ENCODE results near the gene MEPE. TPM values are rescaled to one million over a fixed set of nuclear protein-coding genes. Genes with fewer than 3 reads are reported as not detected.

MEPE gene
- total and polyA plus RNA-seq, 2 of the 8 experiments (the other 6 are each of a cell fraction or from before 2014, with no cell fraction given), result not detected

DNA sequence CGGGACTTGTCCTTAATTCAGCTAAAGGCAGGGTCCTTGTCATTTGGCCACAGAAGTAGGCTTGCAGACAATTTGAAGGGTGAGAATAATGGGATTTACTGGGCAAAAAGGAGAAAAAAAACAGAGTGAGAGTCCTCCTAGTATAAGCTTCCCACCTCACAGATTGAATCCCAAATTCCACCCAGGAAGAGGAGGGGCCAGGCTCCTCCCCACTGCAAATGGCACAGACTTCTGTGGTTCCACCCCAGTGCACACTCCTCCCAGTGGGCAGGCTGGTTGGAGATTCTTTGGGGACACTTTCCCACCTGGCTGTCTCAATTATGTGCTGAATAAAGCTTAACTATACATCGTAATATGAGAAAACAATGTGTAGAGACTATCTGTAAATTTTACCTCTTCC is 31.6 kb downstream of the MEPE start:
- no peak overlapping the region for H2BK120ac ChIP-seq (replicated peaks; ENCODE audit: low read depth, low read length)
- no peak overlapping the region for H3K18ac ChIP-seq (ENCODE audit: extremely low read depth, low read length)
- H2AK5ac ChIP-seq (ENCODE audit: low read depth, low read length), result 0 out of 2 replicates have a peak overlapping the region, but pooled peaks have one; percentile 41
- H2BK20ac ChIP-seq (ENCODE audit: low read length), result peak overlapping the region; percentile 36; the same call in 1 of the 2 replicates
- peak overlapping the region; percentile 47 to 54 for H3K4me2 ChIP-seq (ENCODE audit: insufficient read depth in 1 of 2, low read depth in 2 of 2, low read length in 2 of 2)
- H3K36me3 ChIP-seq (ENCODE audit: control insufficient read depth in 2 of 4, insufficient read depth in 4 of 4, low read length in 3 of 4), result no peaks in the 10 kb centered on the region; a peak in 1 of 8 replicates
- no peak overlapping the region for H3K4ac ChIP-seq (replicated peaks; ENCODE audit: insufficient read length, low read depth, low read length)
- H3K23ac ChIP-seq (ENCODE audit: insufficient read length), result no peak overlapping the region
- H3K9ac ChIP-seq (replicated peaks in 1 of 4; ENCODE audit: extremely low read depth in 1 of 4, low read depth in 3 of 4, low read length in 3 of 4), result peak overlapping the region in 1 of 4 experiments; percentile 37; a peak in 1 of 7 replicates
- no peak overlapping the region for H3K14ac ChIP-seq (ENCODE audit: insufficient read length)
- H2BK5ac ChIP-seq (ENCODE audit: low read depth, low read length), result peak overlapping the region; percentile 55; the same call in 1 of the 2 replicates
- no peak overlapping the region for H2AFZ ChIP-seq (ENCODE audit: low read length)
- DNase-seq (ENCODE audit: low read depth in 1 of 2, low spot score in 2 of 2), result no peak
- peaks cover 0 to 14% (median 5%) of the 10 kb centered on the region in 4 experiments; a peak in 3 of 7 replicates for H3K4me1 ChIP-seq (replicated peaks in 1 of 4; ENCODE audit: control insufficient read depth in 3 of 4, insufficient read depth in 4 of 4, low read length in 3 of 4)
- H4K5ac ChIP-seq (ENCODE audit: insufficient read length, low read depth, low read length), result no peak overlapping the region
- ChIA-PET POLR2A (ENCODE audit: partially characterized antibody) (interaction anchor here (0.8 to 19.5 kb wide), 13 partner anchors 9 to 110 kb away, joined by 3 to 369 read pairs (median 7); no protein-coding TSS in a partner anchor), CTCF (ENCODE audit: partially characterized antibody) (interaction anchor here (0.7 to 3.2 kb wide), 12 partner anchors 11 to 121 kb away, joined by 3 to 25 read pairs (median 4); no protein-coding TSS in a partner anchor)
- no peak for FAIRE-seq
- no peak overlapping the region for H2BK15ac ChIP-seq (ENCODE audit: low read length)
- WGBS, 2 experiments (ENCODE audit: extremely low coverage in 1 of 2, insufficient coverage in 1 of 2, insufficient read length in 1 of 2, insufficient replicate concordance in 2 of 2, low coverage in 1 of 2, low lambda C conversion rate in 2 of 2, missing lambda C conversion rate in 1 of 2), result 62% methylated on average over 2 of the region's 2 CpGs; no CpG with 5 or more reads in 1 of the 2 experiments
- H4K8ac ChIP-seq (ENCODE audit: extremely low read depth, insufficient read depth, low read length), result no peak overlapping the region
- H3K9me3 ChIP-seq (ENCODE audit: insufficient read depth in 2 of 2, low read depth in 1 of 2, low read length in 1 of 2), result peaks cover 3 to 8% of the 10 kb centered on the region in 2 experiments; a peak in 2 of 4 replicates
- no peak overlapping the region for H4K91ac ChIP-seq (replicated peaks; ENCODE audit: insufficient read length, low read length)
- H3K79me1 ChIP-seq (ENCODE audit: low read depth, low read length), result no peaks in the 10 kb centered on the region
- H3K27ac ChIP-seq (ENCODE audit: low read depth, low read length), result no peak overlapping the region
- H3K56ac ChIP-seq (replicated peaks; ENCODE audit: insufficient read length, low read depth, low read length), result no peak overlapping the region
- H3K79me2 ChIP-seq (ENCODE audit: control insufficient read depth in 1 of 2, insufficient read depth in 2 of 2, low read length in 2 of 2), result peaks cover 0 to 19% of the 10 kb centered on the region in 2 experiments; a peak in 2 of 4 replicates
- H2BK12ac ChIP-seq (ENCODE audit: low read depth, low read length), result no peak overlapping the region
- H3K23me2 ChIP-seq (ENCODE audit: low read depth, low read length), result no peaks in the 10 kb centered on the region
- peak overlapping the region; percentile 36 to 55 (median 44) for H3K4me3 ChIP-seq (ENCODE audit: extremely low read depth in 1 of 4, insufficient read depth in 2 of 4, low read depth in 3 of 4, low read length in 4 of 4)
- no peaks in the 10 kb centered on the region for H4K20me1 ChIP-seq (replicated peaks in 1 of 2; ENCODE audit: control insufficient read depth in 1 of 2, insufficient read depth in 2 of 2, low read length in 2 of 2)
- no peaks in the 10 kb centered on the region for H3K27me3 ChIP-seq (replicated peaks in 1 of 4; ENCODE audit: control insufficient read depth in 3 of 4, extremely low read depth in 1 of 4, insufficient read depth in 3 of 4, low read length in 3 of 4)
- no peak for TF ChIP-seq HDAC2 (IDR thresholded peaks at IDR 0.05; ENCODE audit: borderline replicate concordance in 1 of 2, low read depth in 2 of 2, low read length in 2 of 2)
- TF ChIP-seq NRF1 (IDR thresholded peaks at IDR 0.05; ENCODE audit: low read depth, low read length), result no peak
- no peak for TF ChIP-seq EZH2 (IDR thresholded peaks at IDR 0.05; ENCODE audit: low read depth, low read length, severe bottlenecking)
- TF ChIP-seq RXRA (IDR thresholded peaks at IDR 0.05; ENCODE audit: insufficient read depth, low read depth, low read length), result no peak
- TF ChIP-seq, protein P1, sequence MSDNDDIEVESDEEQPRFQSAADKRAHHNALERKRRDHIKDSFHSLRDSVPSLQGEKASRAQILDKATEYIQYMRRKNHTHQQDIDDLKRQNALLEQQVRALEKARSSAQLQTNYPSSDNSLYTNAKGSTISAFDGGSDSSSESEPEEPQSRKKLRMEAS (IDR thresholded peaks at IDR 0.05), result no peak
- no peak for TF ChIP-seq RBBP5 (IDR thresholded peaks at IDR 0.05; ENCODE audit: borderline replicate concordance, low read depth, low read length)
- TF ChIP-seq TEAD4 (IDR thresholded peaks at IDR 0.05; ENCODE audit: low read depth, low read length), result no peak
- TF ChIP-seq KDM1A (IDR thresholded peaks at IDR 0.05; ENCODE audit: borderline replicate concordance, low read length), result no peak
- TF ChIP-seq TBP (IDR thresholded peaks at IDR 0.05; ENCODE audit: low read depth, low read length), result no peak
- no peak for TF ChIP-seq HDAC6 (IDR thresholded peaks at IDR 0.05; ENCODE audit: low read depth, low read length)
- no peak for TF ChIP-seq SP4 (IDR thresholded peaks at IDR 0.05; ENCODE audit: low read length)
- no peak for TF ChIP-seq SUZ12 (IDR thresholded peaks at IDR 0.05; ENCODE audit: low read length)
- no peak for TF ChIP-seq POU5F1 (IDR thresholded peaks at IDR 0.05; ENCODE audit: low read depth, low read length)
